ENCODE results near the gene DRAM1.
"Not testable (repeated sequence)": the region's sequence is repeated elsewhere in the genome, so short reads cannot be mapped to it uniquely, and the experiment has no call there.

The DRAM1 gene

DNA sequence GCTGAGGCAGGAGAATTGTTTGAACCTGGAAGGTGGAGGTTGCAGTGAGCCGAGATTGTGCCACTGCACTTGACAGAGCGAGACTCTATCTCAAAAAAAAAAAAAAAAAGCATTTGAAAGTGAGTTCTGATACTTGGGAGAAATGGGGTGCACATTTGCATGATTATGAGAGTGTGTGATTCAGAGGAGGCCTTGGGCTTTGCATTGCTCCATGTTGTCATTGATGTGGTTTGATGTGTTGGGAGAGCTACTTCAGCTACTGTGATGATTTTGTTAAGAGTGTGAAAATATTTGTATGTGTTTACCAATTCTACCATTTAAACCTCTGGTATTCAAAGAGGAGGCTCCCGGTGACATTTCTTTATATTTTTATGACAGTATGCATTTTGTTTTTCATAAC is 24.4 kb downstream of the DRAM1 start:
- Histone ChIP-seq H3K9me3 (no peaks in the 10 kb centered on the region), H3K4me1 (ENCODE audit: control insufficient read depth in 1 of 2, insufficient read depth in 1 of 2, low read depth in 1 of 2, low read length in 1 of 2) (peaks cover 15 to 18% of the 10 kb centered on the region in 2 experiments), H3K27me3 (no peaks in the 10 kb centered on the region), H3K27ac (peak overlapping the region; percentile 69), H3K36me3 (peaks cover 23% of the 10 kb centered on the region), H3K4me3 (ENCODE audit: low read depth in 1 of 2, low read length in 1 of 2) (no peak overlapping the region)
- TF ChIP-seq, protein P1, sequence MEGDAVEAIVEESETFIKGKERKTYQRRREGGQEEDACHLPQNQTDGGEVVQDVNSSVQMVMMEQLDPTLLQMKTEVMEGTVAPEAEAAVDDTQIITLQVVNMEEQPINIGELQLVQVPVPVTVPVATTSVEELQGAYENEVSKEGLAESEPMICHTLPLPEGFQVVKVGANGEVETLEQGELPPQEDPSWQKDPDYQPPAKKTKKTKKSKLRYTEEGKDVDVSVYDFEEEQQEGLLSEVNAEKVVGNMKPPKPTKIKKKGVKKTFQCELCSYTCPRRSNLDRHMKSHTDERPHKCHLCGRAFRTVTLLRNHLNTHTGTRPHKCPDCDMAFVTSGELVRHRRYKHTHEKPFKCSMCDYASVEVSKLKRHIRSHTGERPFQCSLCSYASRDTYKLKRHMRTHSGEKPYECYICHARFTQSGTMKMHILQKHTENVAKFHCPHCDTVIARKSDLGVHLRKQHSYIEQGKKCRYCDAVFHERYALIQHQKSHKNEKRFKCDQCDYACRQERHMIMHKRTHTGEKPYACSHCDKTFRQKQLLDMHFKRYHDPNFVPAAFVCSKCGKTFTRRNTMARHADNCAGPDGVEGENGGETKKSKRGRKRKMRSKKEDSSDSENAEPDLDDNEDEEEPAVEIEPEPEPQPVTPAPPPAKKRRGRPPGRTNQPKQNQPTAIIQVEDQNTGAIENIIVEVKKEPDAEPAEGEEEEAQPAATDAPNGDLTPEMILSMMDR (IDR thresholded peaks at IDR 0.05) = no peak

DNA sequence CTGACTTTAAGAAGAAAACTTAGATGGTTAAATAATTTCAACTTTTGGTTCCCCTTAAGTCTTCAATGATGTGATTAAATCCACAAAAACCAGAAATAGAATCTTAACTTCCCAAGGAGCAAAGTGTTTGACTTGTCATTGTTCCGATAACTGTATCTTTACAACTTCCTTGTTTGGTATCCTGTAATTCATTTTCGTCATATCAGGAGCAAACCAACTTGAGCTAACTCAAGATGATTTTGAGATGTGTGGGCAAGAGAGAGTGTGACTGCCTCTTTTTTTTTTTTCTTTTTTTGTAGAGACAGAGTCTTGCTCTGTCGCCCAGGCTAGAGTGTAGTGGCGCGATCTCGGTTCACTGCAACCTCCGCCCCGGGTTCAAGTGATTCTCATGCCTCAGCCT is 25.3 kb downstream of the DRAM1 start:
- Histone ChIP-seq H3K4me3 (ENCODE audit: low read depth in 1 of 2, low read length in 1 of 2) (peak overlapping the region; percentile 8 to 19), H3K9me3 (no peaks in the 10 kb centered on the region), H3K27me3 (no peaks in the 10 kb centered on the region), H3K36me3 (peaks cover 23% of the 10 kb centered on the region), H3K27ac (peak overlapping the region; percentile 69), H3K4me1 (ENCODE audit: control insufficient read depth in 1 of 2, insufficient read depth in 1 of 2, low read depth in 1 of 2, low read length in 1 of 2) (peaks cover 15 to 18% of the 10 kb centered on the region in 2 experiments)
- TF ChIP-seq, protein P1 (IDR thresholded peaks at IDR 0.05) = no peak

DNA sequence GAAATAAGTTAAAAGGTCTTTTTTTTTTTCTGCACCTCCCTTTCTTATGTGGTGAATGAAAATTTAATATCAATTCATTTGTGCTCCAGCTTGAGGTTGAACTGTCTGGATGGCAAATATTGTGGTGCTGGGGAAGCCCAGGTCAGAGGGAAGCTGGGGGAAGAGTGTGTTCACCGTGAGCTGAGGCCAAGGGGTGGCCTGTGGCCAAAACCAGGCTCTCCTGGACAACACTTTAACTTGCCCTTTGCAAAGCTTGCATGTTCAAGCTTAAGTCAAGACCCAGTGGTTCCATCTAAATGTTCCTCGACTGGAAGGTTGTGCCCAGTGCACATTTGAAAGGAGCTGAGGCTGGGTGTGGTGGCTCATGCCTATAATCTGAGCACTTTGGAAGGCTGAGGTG is 28.8 kb downstream of the DRAM1 start:
- Histone ChIP-seq H3K9me3 (no peaks in the 10 kb centered on the region), H3K27me3 (no peaks in the 10 kb centered on the region), H3K27ac (no peak overlapping the region), H3K36me3 (peaks cover 29% of the 10 kb centered on the region), H3K4me1 (ENCODE audit: control insufficient read depth in 1 of 2, insufficient read depth in 1 of 2, low read depth in 1 of 2, low read length in 1 of 2) (peaks cover 15 to 18% of the 10 kb centered on the region in 2 experiments), H3K4me3 (ENCODE audit: low read depth in 1 of 2, low read length in 1 of 2) (no peak overlapping the region)
- TF ChIP-seq, protein P1 (IDR thresholded peaks at IDR 0.05) = no peak

DNA sequence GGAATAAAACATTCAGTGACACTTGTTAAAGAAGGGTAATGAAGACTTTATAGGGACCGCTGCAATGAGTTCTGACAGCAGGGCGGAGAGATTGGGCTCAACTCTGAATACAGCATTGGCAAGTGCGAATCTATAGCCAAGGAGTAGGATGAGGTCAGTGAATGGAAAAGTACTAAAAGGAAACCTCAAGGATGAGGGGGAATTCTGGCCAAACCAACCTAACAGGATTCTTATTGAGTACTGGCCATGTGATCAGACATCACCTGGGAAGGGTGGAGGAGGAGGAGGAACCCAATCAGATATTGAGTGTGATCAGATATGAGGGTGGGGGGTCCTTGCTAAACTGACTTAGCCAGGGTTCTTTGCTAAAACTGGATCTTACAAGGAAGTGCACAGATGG is 31.0 kb downstream of the DRAM1 start:
- no peak overlapping the region for H3K27ac ChIP-seq
- no peak overlapping the region for H3K4me3 ChIP-seq (ENCODE audit: low read depth in 1 of 2, low read length in 1 of 2)
- H3K27me3 ChIP-seq = no peaks in the 10 kb centered on the region
- H3K4me1 ChIP-seq (ENCODE audit: control insufficient read depth in 1 of 2, insufficient read depth in 1 of 2, low read depth in 1 of 2, low read length in 1 of 2) = peaks cover 3 to 6% of the 10 kb centered on the region in 2 experiments
- peaks cover 31% of the 10 kb centered on the region for H3K36me3 ChIP-seq
- H3K9me3 ChIP-seq = no peaks in the 10 kb centered on the region
- TF ChIP-seq, protein P1 (IDR thresholded peaks at IDR 0.05) = no peak

DNA sequence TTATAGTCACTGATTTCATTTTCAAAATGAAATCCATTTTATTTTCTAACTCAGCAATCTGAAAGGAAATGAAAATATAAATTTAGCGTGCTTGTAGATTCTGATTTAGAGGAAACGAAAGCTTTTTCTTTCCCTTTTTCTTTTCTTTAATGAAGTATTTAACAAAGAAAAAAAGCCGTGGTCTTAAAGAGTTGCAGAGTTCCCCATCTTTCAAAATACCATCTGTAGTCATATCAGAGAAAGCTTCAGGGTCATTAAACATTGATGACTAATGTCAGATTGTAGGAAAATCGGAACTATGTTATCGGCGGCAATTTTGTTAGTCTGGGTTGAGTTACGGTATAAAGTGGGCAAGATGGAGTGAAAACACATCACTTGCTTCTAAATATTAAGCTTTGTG is 32.3 kb downstream of the DRAM1 start:
- H3K36me3 ChIP-seq = peaks cover 30% of the 10 kb centered on the region
- peaks cover 7% of the 10 kb centered on the region in 2 experiments for H3K4me1 ChIP-seq (ENCODE audit: control insufficient read depth in 1 of 2, insufficient read depth in 1 of 2, low read depth in 1 of 2, low read length in 1 of 2)
- H3K27ac ChIP-seq = no peak overlapping the region
- H3K27me3 ChIP-seq = no peaks in the 10 kb centered on the region
- H3K4me3 ChIP-seq (ENCODE audit: low read depth in 1 of 2, low read length in 1 of 2) = no peak overlapping the region
- no peaks in the 10 kb centered on the region for H3K9me3 ChIP-seq
- TF ChIP-seq, protein P1 (IDR thresholded peaks at IDR 0.05) = no peak

DNA sequence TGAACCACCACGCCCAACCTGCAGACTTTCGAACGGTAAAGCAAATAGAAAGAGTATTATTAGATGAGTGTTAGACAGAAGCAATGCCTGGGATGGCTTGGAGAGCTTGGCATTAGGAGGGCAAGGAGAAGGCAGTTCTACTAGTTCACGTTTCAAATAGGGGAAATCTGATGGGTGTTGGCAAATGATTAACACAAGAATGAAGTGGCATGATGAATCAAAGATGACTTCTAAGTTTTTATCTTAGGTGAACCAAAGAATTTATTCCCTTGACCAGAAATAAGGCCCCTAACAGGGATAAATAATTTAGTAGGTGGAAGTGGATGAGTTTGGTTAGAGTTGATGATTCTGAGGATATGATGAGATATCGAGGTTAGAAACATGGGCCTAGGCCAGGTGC is 38.5 kb downstream of the DRAM1 start:
- peaks cover 18 to 19% of the 10 kb centered on the region in 2 experiments for H3K4me1 ChIP-seq (ENCODE audit: control insufficient read depth in 1 of 2, insufficient read depth in 1 of 2, low read depth in 1 of 2, low read length in 1 of 2)
- TF ChIP-seq, protein P1 (IDR thresholded peaks at IDR 0.05) = no peak
- H3K27ac ChIP-seq = no peak overlapping the region
- peaks cover 18% of the 10 kb centered on the region for H3K36me3 ChIP-seq
- H3K27me3 ChIP-seq = no peaks in the 10 kb centered on the region
- no peaks in the 10 kb centered on the region for H3K9me3 ChIP-seq
- H3K4me3 ChIP-seq (ENCODE audit: low read depth in 1 of 2, low read length in 1 of 2) = no peak overlapping the region

DNA sequence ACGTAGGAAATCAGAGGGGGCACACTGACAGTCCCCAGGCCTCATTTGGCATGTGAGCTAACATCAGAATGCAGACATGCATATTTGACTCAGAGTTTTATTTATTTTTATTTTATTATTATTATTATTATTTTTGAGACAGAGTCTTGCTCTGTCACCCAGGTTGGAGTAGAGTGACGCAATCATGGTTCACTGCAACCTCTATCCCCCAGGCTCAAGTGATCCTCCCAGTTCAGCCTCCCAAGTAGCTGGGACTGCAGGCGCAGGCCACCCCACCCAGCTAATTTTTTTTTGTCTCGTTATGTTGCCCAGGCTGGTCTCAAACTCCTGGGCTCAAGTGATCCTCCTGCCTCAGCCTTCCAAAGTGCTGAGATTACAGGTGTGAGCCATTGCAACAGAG is 41.4 kb downstream of the DRAM1 start:
- H3K4me3 ChIP-seq (ENCODE audit: low read depth in 1 of 2, low read length in 1 of 2); H3K27me3 ChIP-seq; H3K9me3 ChIP-seq; H3K27ac ChIP-seq: not testable (repeated sequence)
- H3K4me1 ChIP-seq (ENCODE audit: control insufficient read depth in 1 of 2, insufficient read depth in 1 of 2, low read depth in 1 of 2, low read length in 1 of 2) = peaks cover 16 to 17% of the 10 kb centered on the region in 2 experiments
- H3K36me3 ChIP-seq = peaks cover 29% of the 10 kb centered on the region

All from neutrophil (primary cell).